ENCODE results near the gene ABCC2.

Gene ABCC2

DNA sequence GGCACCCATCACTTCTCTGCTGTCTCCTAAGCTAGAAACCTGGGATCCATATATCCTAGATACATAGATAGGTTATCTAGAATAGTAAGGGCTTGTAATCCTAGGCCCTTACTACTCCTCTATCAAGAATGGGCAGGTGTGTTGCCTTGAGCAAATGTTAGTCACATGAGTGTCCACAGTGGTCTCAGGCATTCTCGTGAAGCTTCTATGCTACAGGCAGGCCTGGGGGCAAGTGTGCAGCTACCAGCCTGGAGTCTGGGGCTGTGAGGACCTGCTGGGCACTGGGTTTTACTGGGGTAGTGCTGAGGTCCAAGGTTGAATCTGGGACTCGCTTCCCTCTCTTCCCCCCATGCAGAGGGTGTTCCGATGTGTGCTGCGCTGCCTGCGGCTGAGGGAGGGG lies 91.4 kb downstream of the ABCC2 start:
- TF ChIP-seq, protein P1, sequence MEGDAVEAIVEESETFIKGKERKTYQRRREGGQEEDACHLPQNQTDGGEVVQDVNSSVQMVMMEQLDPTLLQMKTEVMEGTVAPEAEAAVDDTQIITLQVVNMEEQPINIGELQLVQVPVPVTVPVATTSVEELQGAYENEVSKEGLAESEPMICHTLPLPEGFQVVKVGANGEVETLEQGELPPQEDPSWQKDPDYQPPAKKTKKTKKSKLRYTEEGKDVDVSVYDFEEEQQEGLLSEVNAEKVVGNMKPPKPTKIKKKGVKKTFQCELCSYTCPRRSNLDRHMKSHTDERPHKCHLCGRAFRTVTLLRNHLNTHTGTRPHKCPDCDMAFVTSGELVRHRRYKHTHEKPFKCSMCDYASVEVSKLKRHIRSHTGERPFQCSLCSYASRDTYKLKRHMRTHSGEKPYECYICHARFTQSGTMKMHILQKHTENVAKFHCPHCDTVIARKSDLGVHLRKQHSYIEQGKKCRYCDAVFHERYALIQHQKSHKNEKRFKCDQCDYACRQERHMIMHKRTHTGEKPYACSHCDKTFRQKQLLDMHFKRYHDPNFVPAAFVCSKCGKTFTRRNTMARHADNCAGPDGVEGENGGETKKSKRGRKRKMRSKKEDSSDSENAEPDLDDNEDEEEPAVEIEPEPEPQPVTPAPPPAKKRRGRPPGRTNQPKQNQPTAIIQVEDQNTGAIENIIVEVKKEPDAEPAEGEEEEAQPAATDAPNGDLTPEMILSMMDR (IDR thresholded peaks at IDR 0.05): no peak
- no peak overlapping the region for H3K4me3 ChIP-seq
- no peak overlapping the region for H3K27ac ChIP-seq
- no peak for DNase-seq (ENCODE audit: low spot score)

DNA sequence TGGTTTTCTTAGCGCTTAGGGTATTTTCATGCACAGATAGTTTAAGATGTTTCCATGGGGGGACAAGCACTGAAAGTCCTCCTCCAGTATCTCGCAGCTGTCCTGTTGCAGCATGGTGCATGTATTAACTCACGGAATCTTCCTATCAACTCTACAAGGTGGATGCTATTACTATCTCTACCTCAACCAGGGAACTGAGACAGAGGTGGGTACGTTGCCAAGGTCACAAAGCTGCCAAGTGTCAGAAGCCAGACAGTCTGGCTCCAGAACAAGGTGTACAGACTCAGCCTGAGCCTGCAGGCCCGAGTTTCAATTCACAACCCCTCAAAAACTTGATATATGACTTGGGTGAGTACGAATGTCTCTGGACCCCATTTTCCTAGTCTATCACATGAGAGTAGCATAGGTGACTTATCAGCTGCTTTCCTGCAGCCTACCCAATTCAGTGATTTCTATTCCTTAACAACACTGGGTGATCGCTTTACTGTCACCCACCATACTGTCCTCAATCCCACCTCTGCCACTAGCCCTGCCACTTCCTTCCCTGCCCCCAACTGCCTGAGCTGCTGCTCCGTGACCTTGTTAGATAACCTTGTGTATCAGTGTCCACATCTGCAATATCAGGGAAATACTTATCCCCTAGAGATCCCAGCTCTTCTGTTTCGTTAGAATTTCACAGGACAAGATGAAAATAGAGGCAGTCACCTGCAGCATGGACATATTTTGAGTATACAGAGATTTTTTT lies 92.1 kb downstream of the ABCC2 start:
- H3K4me3 ChIP-seq: no peak overlapping the region
- TF ChIP-seq, protein P1 (IDR thresholded peaks at IDR 0.05): no peak
- no peak overlapping the region for H3K27ac ChIP-seq
- no peak for DNase-seq (ENCODE audit: low spot score)

GRCh38 chr10:99875473-99875872 lies 93.0 kb downstream of the ABCC2 start:
- H3K4me3 ChIP-seq: no peak overlapping the region
- DNase-seq (ENCODE audit: low spot score): no peak
- TF ChIP-seq, protein P1 (IDR thresholded peaks at IDR 0.05): no peak
- no peak overlapping the region for H3K27ac ChIP-seq

DNA sequence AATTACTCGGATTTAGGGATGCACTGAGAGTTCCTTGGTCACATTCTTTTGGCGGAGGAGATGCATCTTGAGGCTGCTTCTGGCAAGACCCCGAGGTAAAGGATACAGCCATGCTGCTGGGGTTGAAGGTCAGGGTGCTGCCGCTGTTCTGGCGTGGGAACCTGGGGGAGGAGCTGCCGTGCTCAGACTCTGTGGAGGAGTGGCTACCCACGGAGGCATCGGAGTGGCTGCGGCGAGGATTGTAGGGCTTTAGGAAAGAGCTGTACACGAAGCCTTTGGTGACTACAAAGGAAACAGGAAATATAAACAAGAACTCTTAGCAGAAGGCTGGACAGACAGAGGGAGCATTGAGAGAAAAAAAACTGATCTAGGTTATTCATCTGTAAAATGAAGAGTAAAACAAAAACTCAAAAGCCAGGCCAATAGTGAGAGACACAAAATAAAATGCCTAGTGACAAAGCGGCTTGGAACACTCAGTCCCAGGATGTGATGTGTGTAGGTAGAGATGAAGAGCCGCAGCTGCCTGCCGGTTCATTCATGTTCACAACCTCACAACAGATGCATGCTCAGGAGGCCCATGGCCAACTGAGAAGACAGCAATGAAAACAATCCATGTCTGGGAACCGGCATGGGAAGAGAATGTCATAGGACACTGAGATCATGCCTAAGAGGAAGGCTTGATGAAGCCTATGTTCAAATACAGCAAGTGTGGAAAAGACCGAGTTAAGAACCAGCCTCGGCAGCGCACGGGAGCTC lies 97.8 kb downstream of the ABCC2 start:
- no peak overlapping the region for H3K27ac ChIP-seq
- TF ChIP-seq, protein P1 (IDR thresholded peaks at IDR 0.05): no peak
- H3K4me3 ChIP-seq: no peak overlapping the region
- DNase-seq (ENCODE audit: low spot score): no peak

GRCh38 chr10:99881371-99881770 lies 98.9 kb downstream of the ABCC2 start:
- TF ChIP-seq, protein P1 (IDR thresholded peaks at IDR 0.05): no peak
- H3K4me3 ChIP-seq: no peak overlapping the region
- H3K27ac ChIP-seq: no peak overlapping the region
- no peak for DNase-seq (ENCODE audit: low spot score)

DNA sequence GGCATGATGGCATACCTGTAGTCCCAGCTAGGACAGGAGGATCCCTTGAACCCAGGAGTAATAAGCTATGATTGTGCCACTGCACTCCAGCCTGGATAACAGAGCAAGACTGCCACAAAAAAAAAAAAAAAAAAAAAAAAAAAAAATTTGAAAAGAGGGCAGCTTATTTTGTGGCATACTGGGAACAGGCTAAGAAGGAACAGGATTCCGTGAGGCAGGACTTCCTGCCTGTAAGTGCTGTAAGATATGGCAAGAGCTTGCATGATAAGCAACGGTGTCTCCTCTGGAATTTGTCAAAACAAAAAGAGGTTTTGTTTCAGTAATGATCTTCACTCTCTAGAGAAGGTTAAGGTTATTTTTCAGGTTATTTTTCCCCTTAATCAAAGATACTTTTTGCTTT lies 101.1 kb downstream of the ABCC2 start:
- no peak for DNase-seq (ENCODE audit: low spot score)
- TF ChIP-seq, protein P1 (IDR thresholded peaks at IDR 0.05): no peak
- Histone ChIP-seq H3K4me3 (no peak overlapping the region), H3K27ac (no peak overlapping the region)

DNA sequence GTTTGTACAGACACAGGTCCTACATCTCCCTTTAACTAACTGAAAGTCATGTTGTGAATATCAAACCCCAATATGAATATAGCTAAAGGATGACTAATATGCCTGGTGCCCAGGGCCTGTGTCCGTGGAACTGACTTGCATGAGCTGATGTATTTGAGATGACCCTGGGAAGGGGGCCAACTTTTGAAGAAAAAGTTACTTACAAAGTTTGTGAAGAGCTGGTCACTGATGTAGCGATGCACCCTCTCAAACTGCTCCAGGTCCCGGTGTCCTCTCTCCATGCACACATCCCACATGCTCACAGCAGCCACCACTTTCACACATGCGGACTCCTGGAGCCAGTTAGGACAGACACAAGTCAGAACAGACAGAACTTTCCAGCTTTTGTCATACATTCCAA lies 106.2 kb downstream of the ABCC2 start:
- TF ChIP-seq, protein P1 (IDR thresholded peaks at IDR 0.05): no peak
- Histone ChIP-seq H3K4me3 (no peak overlapping the region), H3K27ac (no peak overlapping the region)
- no peak for DNase-seq (ENCODE audit: low spot score)

All from coronary artery (tissue), 2 donors.